ENCODE results near the gene KBTBD12.

- TF ChIP-seq YY1 (IDR thresholded peaks at IDR 0.05; ENCODE audit: insufficient read depth, insufficient read length) (no peak), SUZ12 (IDR thresholded peaks at IDR 0.05; ENCODE audit: extremely low read depth, insufficient read depth, insufficient read length) (no peak), ZNF274 (IDR thresholded peaks at IDR 0.05; ENCODE audit: low read depth, low read length) (no peak)
Observed at GRCh38 chr3:128014548-128014947, 99.5 kb downstream of the KBTBD12 start.

Measured in NT2/D1 (cell line).